ENCODE measurements around the gene BACH2.

DNA sequence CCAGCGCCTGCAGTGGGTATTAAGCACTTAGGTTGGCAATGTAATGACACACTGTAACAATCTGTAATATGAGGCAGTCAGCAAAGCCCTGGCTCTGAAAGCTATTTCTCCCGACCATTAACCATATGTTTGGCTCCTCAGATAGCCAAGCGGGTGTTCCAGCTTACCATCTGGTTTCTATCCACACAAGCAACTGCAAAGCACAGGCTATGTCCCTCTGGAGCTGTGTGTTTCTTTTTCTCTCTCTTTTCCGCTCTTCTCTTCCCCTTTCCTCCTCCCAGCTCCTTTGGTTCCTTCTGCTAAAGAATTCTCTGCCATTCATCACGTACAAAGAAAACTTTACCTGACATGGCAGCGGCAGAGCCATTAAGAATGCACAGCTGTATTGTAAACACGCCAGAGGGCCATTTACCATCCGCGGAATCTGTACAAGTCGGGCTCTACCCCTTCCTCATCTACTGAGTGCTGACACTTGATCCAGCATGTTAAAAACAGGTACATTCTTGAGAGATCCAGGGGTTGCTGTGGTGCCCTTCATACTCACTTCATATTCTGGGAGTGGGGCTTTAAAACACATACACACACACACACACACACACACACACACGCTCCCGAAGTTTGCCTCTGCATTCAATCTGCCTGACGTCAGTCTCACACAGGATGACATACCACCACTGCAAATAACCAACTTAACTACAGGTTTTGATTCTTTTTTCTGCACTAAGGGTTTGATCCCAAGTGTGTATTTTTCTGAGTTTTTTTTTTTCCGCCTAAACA lies 77.2 kb downstream of the BACH2 start:
- no peak for TF ChIP-seq POLR2A (IDR thresholded peaks at IDR 0.05; ENCODE audit: low read depth, low read length)
- TF ChIP-seq POLR2AphosphoS5 (IDR thresholded peaks at IDR 0.05; ENCODE audit: low read depth, low read length) = no peak

Measured in GM12892 (cell line).